Measurements from ENCODE around the gene KIAA1549.
"Not testable (repeated sequence)": the region's sequence is repeated elsewhere in the genome, so short reads cannot be mapped to it uniquely, and the experiment has no call there.

The KIAA1549 gene

DNA sequence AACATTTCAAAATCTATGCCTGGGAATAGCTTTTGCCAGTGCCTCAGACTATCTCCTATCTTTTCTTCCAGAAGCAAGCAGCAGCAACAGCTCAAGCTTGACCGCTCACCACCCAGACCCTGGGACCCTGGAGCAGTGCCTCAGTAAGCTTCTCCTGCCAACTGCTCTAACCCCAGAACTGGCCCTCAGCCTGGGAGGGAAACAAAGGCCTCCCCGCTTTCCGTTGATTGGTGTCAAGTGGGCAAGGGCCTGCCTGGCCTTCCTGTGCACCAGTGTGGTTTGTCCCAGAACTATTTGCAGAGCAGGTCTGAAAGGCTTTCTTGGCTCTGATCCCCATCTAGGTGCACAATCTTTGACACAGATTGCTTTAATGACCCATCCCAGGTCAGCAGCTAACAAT lies 179.9 kb downstream of the KIAA1549 start:
- no peak for DNase-seq

DNA sequence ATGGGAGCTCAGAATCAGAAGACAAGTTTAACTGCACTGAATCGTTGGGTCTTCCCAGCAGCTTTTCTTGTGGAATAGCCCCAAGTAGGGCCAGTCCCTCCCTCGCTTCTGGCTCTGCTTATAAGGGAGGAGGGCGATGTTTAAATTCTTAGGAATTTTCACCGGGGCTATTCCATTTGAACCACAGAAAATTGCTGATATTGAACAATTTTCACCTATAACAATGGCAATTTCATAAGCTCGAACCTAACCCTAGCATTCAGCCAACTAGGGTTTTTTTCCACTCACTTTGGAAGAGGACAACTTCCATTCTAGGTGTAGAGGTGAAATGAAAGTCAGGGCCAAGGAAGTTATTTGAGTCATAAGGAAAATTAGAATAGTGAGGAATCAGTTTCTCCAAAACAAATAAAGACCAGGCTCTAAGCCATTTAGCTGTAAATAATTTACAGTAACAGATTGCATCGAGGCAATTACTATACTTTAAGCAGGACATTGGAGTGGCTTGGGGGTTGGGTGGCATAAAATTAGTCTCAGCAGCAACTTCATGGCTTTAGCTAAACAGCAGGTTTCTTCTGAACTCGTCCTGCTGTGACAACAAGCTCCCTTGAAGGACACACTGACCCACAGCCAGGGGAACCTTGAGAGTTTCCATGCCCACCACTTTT lies 181.7 kb downstream of the KIAA1549 start:
- DNase-seq: no peak

DNA sequence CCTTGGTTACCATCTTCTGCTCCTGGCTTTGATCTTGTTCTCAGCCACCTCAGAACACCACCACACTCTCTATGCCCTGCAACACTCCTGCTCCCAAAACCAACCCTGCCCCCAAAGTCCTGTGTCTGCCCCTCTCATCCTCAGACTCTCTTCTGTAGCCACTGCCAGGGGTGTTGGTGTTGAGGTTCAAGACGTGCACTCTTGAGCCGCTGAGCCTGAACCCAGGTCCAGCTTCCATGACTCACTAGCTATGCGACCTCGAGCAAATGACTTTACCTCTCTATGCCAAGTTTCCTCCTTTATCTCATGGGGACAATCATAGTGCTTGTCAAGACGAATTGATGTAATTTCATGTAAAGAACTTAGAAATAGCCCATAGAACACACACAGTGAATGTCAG lies 182.4 kb downstream of the KIAA1549 start:
- DNase-seq: no peak

DNA sequence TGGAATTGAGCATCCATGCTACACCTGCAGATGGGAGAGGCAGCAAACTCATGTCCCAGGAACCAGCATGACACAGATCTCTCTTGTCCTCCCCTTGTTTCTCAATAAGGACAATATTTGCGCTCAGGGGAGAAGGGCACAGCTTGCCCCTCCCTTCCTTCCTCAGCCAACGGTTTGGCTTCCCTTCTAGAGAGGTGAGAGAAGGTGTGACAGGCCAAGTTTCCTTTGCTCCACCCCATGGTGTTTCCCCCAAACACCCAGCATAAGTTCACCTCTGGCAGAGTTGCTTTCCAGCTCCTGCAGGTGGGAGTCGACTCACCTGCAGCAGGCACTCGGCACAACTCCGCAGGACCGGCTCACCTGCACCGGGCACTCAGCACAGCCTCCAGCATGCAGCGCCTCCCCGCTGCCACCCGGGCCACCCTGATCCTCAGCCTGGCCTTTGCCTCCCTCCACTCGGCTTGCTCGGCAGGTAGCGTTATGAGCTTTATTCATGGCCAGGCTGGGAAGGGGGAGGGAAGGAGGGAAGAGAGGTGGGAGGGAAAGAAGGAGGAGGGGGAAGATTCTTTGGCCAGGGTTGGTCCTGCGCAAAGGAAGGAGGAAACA lies 183.4 kb downstream of the KIAA1549 start, which contains the start of the genes ATP6V0A4 and TMEM213:
Gene ATP6V0A4, minus strand, starts transcription at position 482 of the 606 bp plus-strand sequence. CDS start 26,949 bp downstream, outside the sequence.
Gene TMEM213, plus strand, starts transcription at position 280 of the 606 bp plus-strand sequence. Its CDS starts 111 bp downstream, at position 391.
- DNase-seq: peak; percentile 49

DNA sequence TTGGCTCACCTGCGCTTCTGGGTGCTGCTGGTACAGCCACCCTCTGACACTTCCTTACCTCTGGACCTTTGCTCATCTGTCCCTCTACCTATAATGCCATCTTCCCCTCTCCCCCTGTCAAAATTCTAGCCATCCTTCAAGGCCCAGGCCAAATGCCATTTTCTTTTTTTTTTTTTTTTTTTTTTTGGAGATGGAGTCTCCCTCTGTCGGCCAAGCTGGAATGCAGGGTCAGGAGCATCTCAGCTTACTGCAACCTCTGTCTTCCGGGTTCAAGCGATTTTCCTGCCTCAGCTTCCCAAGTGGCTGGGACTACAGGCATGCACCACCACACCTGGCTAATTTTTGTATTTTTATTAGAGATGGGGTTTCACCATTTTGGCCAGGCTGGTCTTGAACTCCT lies 184.1 kb downstream of the KIAA1549 start:
- DNase-seq: not testable (repeated sequence)

DNA sequence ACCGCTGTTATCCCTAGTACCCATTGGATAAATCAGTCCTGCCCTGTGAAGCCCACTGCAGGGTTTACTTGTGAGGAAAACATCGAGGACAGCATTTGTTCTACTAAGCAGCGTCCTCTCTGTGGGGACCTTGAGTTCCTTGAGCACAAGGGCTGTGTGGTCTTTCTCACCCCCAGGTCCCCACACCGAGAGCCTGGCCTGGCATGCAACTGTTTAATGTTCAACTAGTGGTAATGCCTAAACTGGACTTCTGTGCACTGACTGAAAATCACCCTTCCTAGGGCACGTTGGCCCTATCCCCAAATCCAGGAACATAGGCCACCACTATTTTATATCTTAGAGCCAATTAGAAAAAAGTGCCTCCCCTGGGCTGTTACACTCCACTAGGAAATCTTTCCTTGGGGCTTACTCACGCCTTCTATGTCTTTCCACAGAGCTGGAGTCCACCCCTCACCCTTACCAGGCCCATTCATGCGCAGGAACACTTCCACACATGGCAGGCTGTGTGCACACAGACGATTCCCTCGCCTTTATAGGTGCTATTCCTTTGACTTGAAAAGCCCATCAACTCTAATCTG lies 185.1 kb downstream of the KIAA1549 start:
- no peak for DNase-seq

DNA sequence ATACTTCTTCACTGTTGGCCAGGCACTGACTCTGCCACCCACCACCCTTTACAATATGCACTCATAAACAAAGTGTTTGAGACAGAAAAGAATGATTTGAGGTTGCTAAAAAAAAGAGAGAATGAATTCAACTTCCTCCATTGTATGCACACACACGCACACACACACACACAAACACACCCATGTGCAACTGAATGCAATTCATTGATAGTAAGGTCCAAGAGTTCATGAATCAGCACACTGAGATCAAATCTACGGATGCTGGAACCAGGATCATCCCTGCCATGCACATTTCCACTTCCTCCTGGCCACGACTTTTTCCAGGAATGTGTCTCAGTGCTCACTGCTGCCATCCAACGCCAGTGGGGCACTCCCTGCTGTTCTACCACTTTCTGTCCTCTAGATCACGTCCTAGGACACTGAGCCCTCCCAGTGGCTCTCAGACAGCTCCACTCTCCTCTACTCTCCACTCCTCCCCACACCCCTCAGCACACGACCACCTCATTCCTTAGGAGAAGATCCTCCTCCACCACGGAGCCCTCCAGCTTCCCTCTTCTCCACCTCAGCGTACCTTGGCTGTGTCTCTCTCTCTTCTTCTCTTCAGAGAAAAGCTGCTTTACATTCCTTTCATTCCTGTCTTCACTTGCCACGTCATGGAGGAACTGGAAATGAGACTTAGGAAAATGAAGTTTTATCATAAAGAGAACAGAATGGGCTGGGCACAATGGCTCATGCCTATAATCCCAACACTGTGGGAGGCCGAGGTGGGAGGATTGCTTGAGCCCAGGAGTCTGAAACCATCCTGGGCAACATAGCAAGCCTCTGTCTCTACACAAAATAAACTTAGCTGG lies 195.4 kb downstream of the KIAA1549 start:
- DNase-seq: no peak

DNA sequence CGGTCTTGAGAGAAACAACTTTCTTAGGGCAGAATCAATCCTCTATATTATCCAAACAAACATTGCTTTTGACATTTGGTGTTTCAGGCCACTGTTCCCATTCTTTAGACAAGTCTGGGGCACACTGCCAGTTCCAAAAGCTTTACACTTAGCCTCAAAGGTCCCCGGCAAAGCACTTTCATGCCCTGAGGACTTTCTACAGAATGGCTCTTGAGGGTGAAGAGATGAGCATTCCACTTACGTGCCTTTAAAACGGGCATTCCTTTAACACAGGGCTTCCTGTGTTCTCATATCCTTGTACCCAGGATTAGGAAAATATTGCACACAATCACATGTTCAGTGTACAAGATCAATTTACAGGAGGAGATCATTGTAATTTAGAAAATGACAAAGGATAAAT lies 196.5 kb downstream of the KIAA1549 start:
- no peak for DNase-seq
